Stimulated activated CD4-positive, alpha-beta T cell treated with anti-CD3 and anti-CD28 coated beads, TNF-alpha, amount 100 ng/mL, for 24 hours (primary cell): Measurements from ENCODE around the gene ABHD8.

Experiments used
- DNase-seq, 3 experiments: peaks; one replicate each; pipeline ENCODE4 v3.0.0-alpha.2; 2020; ENCODE audit warnings: low read depth in 3 of 3

ABHD8 gene

DNA sequence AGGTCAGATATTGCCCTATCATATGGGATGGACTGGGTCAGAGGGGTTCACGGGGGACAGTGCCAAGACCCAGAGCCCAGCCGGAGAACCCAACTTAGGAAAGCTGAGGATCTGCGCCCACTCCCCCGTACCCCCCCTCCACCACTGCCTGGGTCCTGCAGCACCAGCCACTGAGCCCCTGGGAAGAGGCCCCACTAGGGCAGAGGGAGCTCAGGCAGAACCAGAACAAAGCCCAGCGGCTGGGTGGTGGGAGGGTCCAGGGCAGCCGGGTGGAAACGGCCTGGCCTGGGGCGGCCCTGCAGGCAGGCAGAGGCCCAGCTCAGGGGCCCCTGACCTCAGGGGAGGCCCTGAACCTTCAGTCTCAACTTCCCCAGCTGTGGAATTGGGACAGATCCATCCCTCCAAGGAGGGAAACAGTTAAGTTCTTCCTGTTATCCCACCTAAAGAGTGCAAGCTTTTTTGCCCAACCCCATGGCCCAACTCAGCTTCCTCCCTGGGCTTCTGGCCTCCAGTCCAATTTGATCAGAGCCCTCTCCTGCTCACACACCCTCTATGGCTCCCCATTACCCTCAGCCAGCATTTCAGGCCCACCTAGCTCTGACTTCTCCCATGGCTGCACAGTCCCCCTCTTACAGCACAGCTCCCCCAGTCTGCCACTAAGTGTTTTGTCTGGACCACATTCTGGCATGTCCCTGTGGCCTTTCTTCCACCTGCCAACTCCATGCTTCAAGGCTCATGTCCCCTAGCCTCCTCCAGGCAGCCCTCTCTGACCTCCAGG, 60.6 kb downstream of the ABHD8 start:
- no peak for DNase-seq
